Tibial nerve (tissue), 4 donors: ENCODE measurements around the gene PPP1R1B. TPM values are rescaled to one million over a fixed set of nuclear protein-coding genes. Genes with fewer than 3 reads are reported as not detected.

Experiments
- DNase-seq, 2 donors: peaks; one replicate each; pipeline ENCODE4 v3.0.0-alpha.2; 2019; ENCODE audit warnings: low spot score in 2 of 2
- H3K27ac ChIP-seq, 4 donors: fragments of 200-600 bp; sonication (generic) in 3 of 4; one replicate each; pipeline ENCODE4 v1.5.1; 2017 to 2019; ENCODE audit warnings: mild to moderate bottlenecking in 1 of 4
- H3K27me3 ChIP-seq, 2 donors: fragments of 200-600 bp; sonication (generic) in 1 of 2; one replicate each; pipeline versions ENCODE4 v1.5.1 to v1.6.0; 2017 to 2019
- H3K36me3 ChIP-seq, 3 donors: fragments of 200-600 bp; sonication (generic); one replicate each; pipeline ENCODE4 v1.5.1; 2018 to 2019
- H3K4me1 ChIP-seq, 4 donors: fragments of 200-600 bp; sonication (generic) in 3 of 4; one replicate each; pipeline ENCODE4 v1.5.1; 2017 to 2019
- H3K4me3 ChIP-seq, 4 donors: fragments of 200-600 bp; sonication (generic) in 3 of 4; one replicate each; pipeline ENCODE4 v1.5.1; 2017 to 2019; ENCODE audit warnings: mild to moderate bottlenecking in 1 of 4, moderate library complexity in 1 of 4
- H3K9me3 ChIP-seq, 4 donors: fragments of 200-600 bp; sonication (generic) in 3 of 4; one replicate each; pipeline ENCODE4 v1.5.1; 2017 to 2019
- CTCF ChIP-seq, 5 experiments: fragments of 200-600 bp in 3 of 5; fragments of 450-650 bp in 2 of 5; sonication (generic) in 3 of 5; IDR thresholded peaks; one replicate each; pipeline ENCODE4 v1.5.1; 2016 to 2019; ENCODE audit warnings: antibody characterized with exemption in 5 of 5, mild to moderate bottlenecking in 3 of 5, moderate library complexity in 2 of 5
- EP300 ChIP-seq, 2 donors: sonication (generic); formaldehyde crosslinking; IDR thresholded peaks; one replicate each; pipeline ENCODE4 v1.6.1; 2017; ENCODE audit warnings: antibody characterized with exemption in 2 of 2, mild to moderate bottlenecking in 1 of 2
- POLR2A ChIP-seq, 2 donors: fragments of 450-650 bp; IDR thresholded peaks; one replicate each; pipeline ENCODE4 v1.6.1; 2017; ENCODE audit warnings: antibody characterized with exemption in 2 of 2, mild to moderate bottlenecking in 2 of 2, moderate library complexity in 2 of 2
- WGBS, 2 donors: methylation state at CpG; one replicate each; pipeline ENCODE4 v1.1.5; 2018; 5-methylcytosine and 5-hydroxymethylcytosine counted together
- total RNA-seq, 4 donors: library from RNA; depleted of rRNA; stranded (reverse); fragments of >200 nt; gene quantifications; one replicate each; pipeline ENCODE4 v1.1.0, GENCODE V29; 2016

Gene PPP1R1B
- total RNA-seq, 4 donors from 2014 or later: 10.4 to 20.4 (median 12.7) TPM

GRCh38 chr17:39660397-39661385 lies 33.9 kb downstream of the PPP1R1B start:
- WGBS, 2 donors: 85 to 87% methylated on average over 27 to 29 of the region's 35 CpGs
- H3K9me3 ChIP-seq: no peaks in the 10 kb centered on the region
- H3K4me1 ChIP-seq: peaks cover 0 to 79% (median 41%) of the 10 kb centered on the region in 4 donors
- peak overlapping the region; percentile 34 to 86 (median 80) for H3K27ac ChIP-seq
- DNase-seq: no peak
- H3K27me3 ChIP-seq: peaks cover 0 to 2% of the 10 kb centered on the region in 2 donors
- TF ChIP-seq POLR2A (IDR thresholded peaks at IDR 0.05) (no peak), EP300 (IDR thresholded peaks at IDR 0.05) (peak in 1 of 2 donors; percentile 14), CTCF (IDR thresholded peaks at IDR 0.05) (no peak)
- H3K4me3 ChIP-seq: no peak overlapping the region
- peaks cover 0 to 80% (median 19%) of the 10 kb centered on the region in 3 donors for H3K36me3 ChIP-seq

GRCh38 chr17:39661744-39662541 lies 35.2 kb downstream of the PPP1R1B start:
- no peak for TF ChIP-seq EP300 (IDR thresholded peaks at IDR 0.05)
- no peak for TF ChIP-seq POLR2A (IDR thresholded peaks at IDR 0.05)
- no peak for TF ChIP-seq CTCF (IDR thresholded peaks at IDR 0.05)
- no peaks in the 10 kb centered on the region for H3K9me3 ChIP-seq
- H3K4me3 ChIP-seq: no peak overlapping the region
- WGBS, 2 donors: 75 to 83% methylated on average over 8 of the region's 8 CpGs
- peaks cover 0 to 87% (median 50%) of the 10 kb centered on the region in 4 donors for H3K4me1 ChIP-seq
- no peak for DNase-seq
- peak overlapping the region in 2 of 4 donors; percentile 85 to 86 for H3K27ac ChIP-seq
- H3K27me3 ChIP-seq: peaks cover 0 to 15% of the 10 kb centered on the region in 2 donors
- peaks cover 0 to 68% (median 19%) of the 10 kb centered on the region in 3 donors for H3K36me3 ChIP-seq

- no peak for DNase-seq
- H3K4me3 ChIP-seq: no peak overlapping the region
- 47 to 80% methylated on average over 9 to 21 of the region's 22 CpGs for WGBS, 2 donors
- no peak for TF ChIP-seq POLR2A (IDR thresholded peaks at IDR 0.05)
- TF ChIP-seq CTCF (IDR thresholded peaks at IDR 0.05): no peak
- no peak for TF ChIP-seq EP300 (IDR thresholded peaks at IDR 0.05)
- H3K4me1 ChIP-seq: peaks cover 0 to 95% (median 58%) of the 10 kb centered on the region in 4 donors
- H3K36me3 ChIP-seq: peaks cover 0 to 60% (median 16%) of the 10 kb centered on the region in 3 donors
- H3K27ac ChIP-seq: peak overlapping the region; percentile 7 to 64 (median 30)
- peaks cover 0 to 23% of the 10 kb centered on the region in 2 donors for H3K27me3 ChIP-seq
- no peaks in the 10 kb centered on the region for H3K9me3 ChIP-seq
These were observed 36.0 kb downstream of the PPP1R1B start for GRCh38 chr17:39662551-39663339.

GRCh38 chr17:39663340-39663687 lies 36.6 kb downstream of the PPP1R1B start:
- DNase-seq: no peak
- Histone ChIP-seq H3K4me1 (peaks cover 0 to 99% (median 63%) of the 10 kb centered on the region in 4 donors), H3K36me3 (peaks cover 0 to 55% (median 12%) of the 10 kb centered on the region in 3 donors), H3K27ac (peak overlapping the region in 3 of 4 donors; percentile 27 to 64 (median 33)), H3K9me3 (no peaks in the 10 kb centered on the region), H3K4me3 (no peak overlapping the region), H3K27me3 (peaks cover 0 to 27% of the 10 kb centered on the region in 2 donors)
- WGBS, 2 donors: 45 to 62% methylated on average over 4 of the region's 4 CpGs
- no peak for TF ChIP-seq CTCF (IDR thresholded peaks at IDR 0.05)
- no peak for TF ChIP-seq EP300 (IDR thresholded peaks at IDR 0.05)
- no peak for TF ChIP-seq POLR2A (IDR thresholded peaks at IDR 0.05)
